H7 (cell line): ENCODE results near the gene CLHC1. TPM values are rescaled to one million over a fixed set of nuclear protein-coding genes. Genes with fewer than 3 reads are reported as not detected.
A peak's percentile ranks its signal among the peaks of the same experiment; 100 is the strongest.
"Not testable (repeated sequence)": the region's sequence is repeated elsewhere in the genome, so short reads cannot be mapped to it uniquely, and the experiment has no call there.

Source experiments
- DNase-seq: peaks from one replicate; pipeline ENCODE4 v3.0.0; 2012
- H3K27me3 ChIP-seq: 2 replicates; pipeline ENCODE4 v1.6.0; 2011; ENCODE audit warnings: mild to moderate bottlenecking, low read length; ENCODE audit not compliant: control insufficient read depth, insufficient read depth
- H3K36me3 ChIP-seq: replicated peaks from 2 replicates; pipeline ENCODE4 v1.5.1; 2011; ENCODE audit warnings: low read length; ENCODE audit not compliant: control insufficient read depth, insufficient read depth
- H3K4me3 ChIP-seq: 2 replicates; pipeline ENCODE4 v1.5.1; 2011; ENCODE audit warnings: low read depth, mild to moderate bottlenecking, control low read depth, low read length, moderate library complexity; ENCODE audit not compliant: insufficient read depth
- total RNA-seq: library from RNA; depleted of rRNA; stranded (reverse); fragments of >200 nt; shearing (Covaris generic); gene quantifications from 2 replicates; pipeline ENCODE4 v1.2.3, GENCODE V29; 2014; rRNA removed

CLHC1 gene
- total RNA-seq = 4.7 and 8.9 TPM in 2 replicates

- H3K27me3 ChIP-seq = no peaks in the 10 kb centered on the region
- peak; percentile 84 for DNase-seq
- H3K4me3 ChIP-seq = peak within 1 kb of the TSS; percentile 91
- H3K36me3 ChIP-seq = peaks cover 25% of the 10 kb centered on the region
These were observed at the start of gene CLHC1, which contains the start of gene RPS27A for GRCh38 chr2:55232084-55232862. Gene CLHC1 (minus strand): TSS chr2:55232293. CDS start chr2:55222411, 9,882 bp downstream. Gene RPS27A (plus strand): TSS chr2:55232688. CDS start chr2:55232825, 137 bp downstream.

- H3K4me3 ChIP-seq, H3K36me3 ChIP-seq, DNase-seq: not testable (repeated sequence)
These were observed 48.9 kb upstream of the CLHC1 start for GRCh38 chr2:55280851-55281546.

GRCh38 chr2:55279859-55280424 lies 47.8 kb upstream of the CLHC1 start:
- DNase-seq = peak; percentile 5
- not testable (repeated sequence) for H3K27me3 ChIP-seq, H3K36me3 ChIP-seq, H3K4me3 ChIP-seq

More at GRCh38 chr2:55280851-55281546, 48.9 kb upstream of the CLHC1 start:
- H3K27me3 ChIP-seq = not testable (repeated sequence)

- not testable (repeated sequence) for H3K27me3 ChIP-seq, H3K36me3 ChIP-seq, DNase-seq, H3K4me3 ChIP-seq
These were observed 47.2 kb upstream of the CLHC1 start for GRCh38 chr2:55279214-55279835.

- H3K36me3 ChIP-seq = no peaks in the 10 kb centered on the region
- H3K27me3 ChIP-seq = no peaks in the 10 kb centered on the region
- no peak for DNase-seq
- no peak overlapping the region for H3K4me3 ChIP-seq
These were observed 45.2 kb upstream of the CLHC1 start for GRCh38 chr2:55277310-55277709.

GRCh38 chr2:55274346-55274745 lies 42.3 kb upstream of the CLHC1 start:
- not testable (repeated sequence) for H3K27me3 ChIP-seq, H3K36me3 ChIP-seq, DNase-seq, H3K4me3 ChIP-seq

- no peaks in the 10 kb centered on the region for H3K27me3 ChIP-seq
- peak; percentile 17 for DNase-seq
- no peaks in the 10 kb centered on the region; the same call in none of the 2 replicates for H3K36me3 ChIP-seq
- peak overlapping the region; percentile 80 for H3K4me3 ChIP-seq
These were observed 37.5 kb upstream of the CLHC1 start for GRCh38 chr2:55269645-55269990.

- DNase-seq = peak; percentile 90
- Histone ChIP-seq H3K27me3 (no peaks in the 10 kb centered on the region), H3K4me3 (peak within 1 kb of the TSS; percentile 80), H3K36me3 (no peaks in the 10 kb centered on the region; the same call in none of the 2 replicates)
These were observed 37.0 kb upstream of the CLHC1 start, which contains the start of gene MTIF2 for GRCh38 chr2:55268907-55269644. Gene MTIF2 (minus strand): TSS chr2:55269231. CDS start chr2:55263858, 5,373 bp downstream.

GRCh38 chr2:55268288-55268906 lies 36.3 kb upstream of the CLHC1 start:
- Histone ChIP-seq H3K27me3 (no peaks in the 10 kb centered on the region), H3K36me3 (peaks cover 3% of the 10 kb centered on the region), H3K4me3 (peak overlapping the region; percentile 80)
- no peak for DNase-seq

- H3K36me3 ChIP-seq, H3K4me3 ChIP-seq, DNase-seq, H3K27me3 ChIP-seq: not testable (repeated sequence)
These were observed 27.5 kb upstream of the CLHC1 start for GRCh38 chr2:55259586-55259985.

- H3K27me3 ChIP-seq = no peaks in the 10 kb centered on the region
- no peak for DNase-seq
- H3K36me3 ChIP-seq = peaks cover 12% of the 10 kb centered on the region
- H3K4me3 ChIP-seq = no peak overlapping the region
These were observed 20.7 kb upstream of the CLHC1 start for GRCh38 chr2:55252832-55253231.

- DNase-seq = no peak
- H3K4me3 ChIP-seq = no peak overlapping the region
- peaks cover 10% of the 10 kb centered on the region for H3K36me3 ChIP-seq
These were observed 14.9 kb upstream of the CLHC1 start for GRCh38 chr2:55247025-55247424.

GRCh38 chr2:55245411-55245810 lies 13.3 kb upstream of the CLHC1 start:
- no peak for DNase-seq
- Histone ChIP-seq H3K36me3 (peaks cover 10% of the 10 kb centered on the region), H3K4me3 (no peak overlapping the region), H3K27me3 (no peaks in the 10 kb centered on the region)

More at GRCh38 chr2:55247025-55247424, 14.9 kb upstream of the CLHC1 start:
- H3K27me3 ChIP-seq = no peaks in the 10 kb centered on the region
